ENCODE measurements around the gene UGP2. TPM values are rescaled to one million over a fixed set of nuclear protein-coding genes. Genes with fewer than 3 reads are reported as not detected.

The UGP2 gene
- total and polyA plus RNA-seq, 2 of the 8 experiments (the other 6 are each of a cell fraction or from before 2014, with no cell fraction given), result 278 to 956 TPM

GRCh38 chr2:63856303-63856603 is 14.6 kb downstream of the UGP2 start (continued):
- TF ChIP-seq E2F6 (IDR thresholded peaks at IDR 0.05) (no peak), USF2 (IDR thresholded peaks at IDR 0.05; ENCODE audit: low read length) (no peak), CTCF (IDR thresholded peaks at IDR 0.05; ENCODE audit: control extremely low read depth in 1 of 3, insufficient read depth in 1 of 3, low read depth in 1 of 3, low read length in 3 of 3) (no peak)

Measured in H1 (cell line).